Spleen (tissue), 7 donors: ENCODE measurements around the gene CLDN17.

ENCODE experiments used
- CTCF ChIP-seq, 11 experiments: fragments of 200-600 bp in 7 of 11; fragments of 450-650 bp in 4 of 11; sonication (generic) in 4 of 11; IDR thresholded peaks in 8 of 11; conservative IDR thresholded peaks in 3 of 11; 1 replicate in 7 of 11; 2 replicates in 4 of 11; pipeline versions ENCODE4 v1.4.0 to v1.8.0; 2016 to 2021; ENCODE audit warnings: antibody characterized with exemption in 11 of 11, inconsistent platforms in 4 of 11, mild to moderate bottlenecking in 1 of 11
- POLR2A ChIP-seq, 3 donors: fragments of 450-650 bp; IDR thresholded peaks; one replicate each; pipeline ENCODE4 v1.5.1; 2017; ENCODE audit warnings: antibody characterized with exemption in 3 of 3, mild to moderate bottlenecking in 1 of 3
- donor health status: DM: no; HTN: no; CAD: no; lungs with moderate emphysema.
- donor health status: DM: no; HTN: no; CAD: no.
- donor health status: DM: no; HTN: no; CAD: no.

- no peak for TF ChIP-seq CTCF (IDR thresholded peaks at IDR 0.05 in 8 of 11, conservative IDR thresholded peaks at IDR 0.05 in 3 of 11)
- no peak for TF ChIP-seq POLR2A (IDR thresholded peaks at IDR 0.05)
Observed at GRCh38 chr21:30200000-30200399, 33.4 kb upstream of the CLDN17 start.
